ENCODE measurements around the gene HOMER1. TPM values are rescaled to one million over a fixed set of nuclear protein-coding genes. Genes with fewer than 3 reads are reported as not detected.

The HOMER1 gene
- total RNA-seq, 4 donors from 2014 or later = 23.5 to 51.0 (median 33.0) TPM

- Histone ChIP-seq H3K27me3 (no peaks in the 10 kb centered on the region), H3K4me1 (peaks cover 24 to 30% of the 10 kb centered on the region in 2 donors), H3K4me3 (peak overlapping the region; percentile 6 to 44 (median 6)), H3K9me3 (no peaks in the 10 kb centered on the region), H3K36me3 (no peaks in the 10 kb centered on the region), H3K27ac (peak overlapping the region; percentile 80 to 83 (median 80))
- intact Hi-C loops (cut with DNase I; ENCODE audit: low total_unique reads) (no loop called here), in situ Hi-C loops (cut with MboI; ENCODE audit: low sequenced_read_pairs in 4 of 4) (no loop called here)
- peak in 1 of 2 donors; percentile 47 for TF ChIP-seq POLR2A (IDR thresholded peaks at IDR 0.05)
- TF ChIP-seq CTCF (IDR thresholded peaks at IDR 0.05 in 4 of 5, conservative IDR thresholded peaks at IDR 0.05 in 1 of 5) = no peak
- DNase-seq (peak; percentile 53 to 82), ATAC-seq (peak; percentile 95 to 99)
Observed at GRCh38 chr5:79547429-79547822, 33.5 kb upstream of the HOMER1 start.

- peaks cover 24 to 30% of the 10 kb centered on the region in 2 donors for H3K4me1 ChIP-seq
- in situ Hi-C loops (cut with MboI; ENCODE audit: low sequenced_read_pairs in 4 of 4) (no loop called here), intact Hi-C loops (cut with DNase I; ENCODE audit: low total_unique reads) (no loop called here)
- H3K27me3 ChIP-seq = no peaks in the 10 kb centered on the region
- TF ChIP-seq CTCF (IDR thresholded peaks at IDR 0.05 in 4 of 5, conservative IDR thresholded peaks at IDR 0.05 in 1 of 5) = no peak
- TF ChIP-seq POLR2A (IDR thresholded peaks at IDR 0.05) = no peak
- no peak for DNase-seq
- no peaks in the 10 kb centered on the region for H3K9me3 ChIP-seq
- peak; percentile 42 to 49 for ATAC-seq
- peak overlapping the region; percentile 80 to 83 (median 80) for H3K27ac ChIP-seq
- no peaks in the 10 kb centered on the region for H3K36me3 ChIP-seq
- H3K4me3 ChIP-seq = peak overlapping the region in 2 of 4 donors; percentile 7 to 44
Observed at GRCh38 chr5:79546782-79547428, 33.0 kb upstream of the HOMER1 start.

GRCh38 chr5:79544131-79544530 lies 30.2 kb upstream of the HOMER1 start:
- DNase-seq (no peak), ATAC-seq (no peak)
- Histone ChIP-seq H3K9me3 (no peaks in the 10 kb centered on the region), H3K36me3 (no peaks in the 10 kb centered on the region), H3K27me3 (no peaks in the 10 kb centered on the region), H3K27ac (no peak overlapping the region), H3K4me1 (peaks cover 24 to 30% of the 10 kb centered on the region in 2 donors), H3K4me3 (no peak overlapping the region)
- intact Hi-C loops (cut with DNase I; ENCODE audit: low total_unique reads) (no loop called here), in situ Hi-C loops (cut with MboI; ENCODE audit: low sequenced_read_pairs in 4 of 4) (no loop called here)
- no peak for TF ChIP-seq POLR2A (IDR thresholded peaks at IDR 0.05)

- ATAC-seq = no peak
- no peaks in the 10 kb centered on the region for H3K36me3 ChIP-seq
- intact Hi-C loops (cut with DNase I; ENCODE audit: low total_unique reads) (no loop called here), in situ Hi-C loops (cut with MboI; ENCODE audit: low sequenced_read_pairs in 4 of 4) (no loop called here)
- H3K27me3 ChIP-seq = no peaks in the 10 kb centered on the region
- no peaks in the 10 kb centered on the region for H3K9me3 ChIP-seq
- H3K4me3 ChIP-seq = no peak overlapping the region
- TF ChIP-seq POLR2A (IDR thresholded peaks at IDR 0.05) (no peak), CTCF (IDR thresholded peaks at IDR 0.05 in 4 of 5, conservative IDR thresholded peaks at IDR 0.05 in 1 of 5) (no peak)
- H3K4me1 ChIP-seq = peaks cover 8% of the 10 kb centered on the region in 2 donors
- no peak for DNase-seq
- H3K27ac ChIP-seq = no peak overlapping the region
Observed at GRCh38 chr5:79540939-79541338, 27.0 kb upstream of the HOMER1 start.

- no peak for DNase-seq
- in situ Hi-C loops (cut with MboI; ENCODE audit: low sequenced_read_pairs in 4 of 4) (no loop called here), intact Hi-C loops (cut with DNase I; ENCODE audit: low total_unique reads) (no loop called here)
- peak; percentile 85 to 94 for ATAC-seq
- Histone ChIP-seq H3K4me3 (no peak overlapping the region), H3K27me3 (no peaks in the 10 kb centered on the region), H3K4me1 (peaks cover 7 to 8% of the 10 kb centered on the region in 2 donors), H3K36me3 (no peaks in the 10 kb centered on the region), H3K9me3 (no peaks in the 10 kb centered on the region), H3K27ac (peak overlapping the region; percentile 35 to 70 (median 57))
- TF ChIP-seq POLR2A (IDR thresholded peaks at IDR 0.05) = no peak
Observed at GRCh38 chr5:79536193-79536906, 22.4 kb upstream of the HOMER1 start.

All from gastrocnemius medialis (tissue), 4 donors.